AG10803 (cell line): ENCODE data around the gene FUT9.

Experiments
- DNase-seq: peaks from one replicate; pipeline ENCODE4 v3.0.0; 2010; ENCODE audit warnings: low read depth
- H3K4me3 ChIP-seq: 2 replicates; pipeline ENCODE4 v1.5.1; 2011; ENCODE audit warnings: mild to moderate bottlenecking, low read length, control low read depth
- CTCF ChIP-seq: conservative IDR thresholded peaks from 2 replicates; pipeline ENCODE4 v1.5.1; 2011; ENCODE audit warnings: mild to moderate bottlenecking, low read length, control low read depth, inconsistent platforms

FUT9 gene

GRCh38 chr6:96016334-96017069 is 728 bp downstream of the FUT9 start:
- no peak for DNase-seq
- H3K4me3 ChIP-seq, result no peak overlapping the region
- TF ChIP-seq CTCF, result no peak

GRCh38 chr6:96017070-96017359 is 1.2 kb downstream of the FUT9 start:
- DNase-seq, result no peak
- TF ChIP-seq CTCF, result no peak

GRCh38 chr6:96022225-96022624 is 6.5 kb downstream of the FUT9 start:
- H3K4me3 ChIP-seq, result no peak overlapping the region
- DNase-seq, result no peak
- no peak for TF ChIP-seq CTCF

More at GRCh38 chr6:96017070-96017359, 1.2 kb downstream of the FUT9 start:
- H3K4me3 ChIP-seq, result no peak overlapping the region

- no peak overlapping the region for H3K4me3 ChIP-seq
- no peak for TF ChIP-seq CTCF
- DNase-seq, result no peak
Measured at GRCh38 chr6:96032661-96033060, 16.9 kb downstream of the FUT9 start.

- TF ChIP-seq CTCF, result no peak
- no peak overlapping the region for H3K4me3 ChIP-seq
- no peak for DNase-seq
Measured at GRCh38 chr6:96051555-96051954, 35.8 kb downstream of the FUT9 start.

GRCh38 chr6:96058082-96058481 is 42.3 kb downstream of the FUT9 start:
- DNase-seq, result no peak
- H3K4me3 ChIP-seq, result no peak overlapping the region
- no peak for TF ChIP-seq CTCF

GRCh38 chr6:96059586-96059985 is 43.8 kb downstream of the FUT9 start:
- no peak overlapping the region for H3K4me3 ChIP-seq
- no peak for TF ChIP-seq CTCF
- no peak for DNase-seq
